ENCODE results near the gene AKAP6. TPM values are rescaled to one million over a fixed set of nuclear protein-coding genes. Genes with fewer than 3 reads are reported as not detected.

AKAP6 gene
- total RNA-seq, 1 donor from 2014 or later, result 4.7 TPM

- TF ChIP-seq CTCF (conservative IDR thresholded peaks at IDR 0.05), result no peak
Observed at GRCh38 chr14:32336702-32337101, 7.6 kb downstream of the AKAP6 start.

GRCh38 chr14:32337759-32338158 is 8.7 kb downstream of the AKAP6 start:
- Mint-ChIP-seq H3K9me3 (no peaks in the 10 kb centered on the region), H3K27ac (no peak overlapping the region), H3K27me3 (no peaks in the 10 kb centered on the region), H3K4me3 (no peak overlapping the region), H3K4me1 (ENCODE audit: unreplicated experiment) (peaks cover 6% of the 10 kb centered on the region), H3K36me3 (no peaks in the 10 kb centered on the region)
- TF ChIP-seq CTCF (conservative IDR thresholded peaks at IDR 0.05), result no peak
- DNase-seq (ENCODE audit: extremely low spot score, unreplicated experiment), result no peak

More at GRCh38 chr14:32336702-32337101, 7.6 kb downstream of the AKAP6 start:
- DNase-seq (ENCODE audit: extremely low spot score, unreplicated experiment), result no peak
- Mint-ChIP-seq H3K27me3 (no peaks in the 10 kb centered on the region), H3K4me3 (no peak overlapping the region), H3K4me1 (ENCODE audit: unreplicated experiment) (peaks cover 4% of the 10 kb centered on the region), H3K36me3 (no peaks in the 10 kb centered on the region), H3K27ac (no peak overlapping the region), H3K9me3 (no peaks in the 10 kb centered on the region)

DNA sequence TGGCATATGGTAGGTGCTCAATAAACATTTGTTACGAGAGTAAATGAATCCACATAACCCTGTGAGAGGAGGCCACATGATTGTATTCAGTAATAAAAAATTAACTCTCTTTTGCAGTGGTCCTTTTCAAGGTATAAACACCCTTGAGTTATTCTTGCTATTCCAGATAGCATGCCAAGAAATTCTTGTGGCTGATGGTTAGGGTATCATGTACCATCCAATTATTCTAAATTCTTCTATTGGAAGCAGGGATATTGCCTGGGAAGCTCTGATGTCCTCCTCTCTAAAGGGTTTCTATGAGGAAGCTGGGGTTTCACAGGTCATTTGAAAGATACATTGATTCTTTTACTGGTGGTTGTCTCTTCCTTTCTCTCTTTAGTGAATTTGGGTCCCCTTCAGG is 10.1 kb downstream of the AKAP6 start:
- no peaks in the 10 kb centered on the region for H3K9me3 Mint-ChIP-seq
- H3K36me3 Mint-ChIP-seq, result no peaks in the 10 kb centered on the region
- no peak for DNase-seq (ENCODE audit: extremely low spot score, unreplicated experiment)
- peaks cover 11% of the 10 kb centered on the region for H3K4me1 Mint-ChIP-seq (ENCODE audit: unreplicated experiment)
- no peaks in the 10 kb centered on the region for H3K27me3 Mint-ChIP-seq
- H3K4me3 Mint-ChIP-seq, result no peak overlapping the region
- TF ChIP-seq CTCF (conservative IDR thresholded peaks at IDR 0.05), result no peak
- H3K27ac Mint-ChIP-seq, result peak overlapping the region; percentile 5

DNA sequence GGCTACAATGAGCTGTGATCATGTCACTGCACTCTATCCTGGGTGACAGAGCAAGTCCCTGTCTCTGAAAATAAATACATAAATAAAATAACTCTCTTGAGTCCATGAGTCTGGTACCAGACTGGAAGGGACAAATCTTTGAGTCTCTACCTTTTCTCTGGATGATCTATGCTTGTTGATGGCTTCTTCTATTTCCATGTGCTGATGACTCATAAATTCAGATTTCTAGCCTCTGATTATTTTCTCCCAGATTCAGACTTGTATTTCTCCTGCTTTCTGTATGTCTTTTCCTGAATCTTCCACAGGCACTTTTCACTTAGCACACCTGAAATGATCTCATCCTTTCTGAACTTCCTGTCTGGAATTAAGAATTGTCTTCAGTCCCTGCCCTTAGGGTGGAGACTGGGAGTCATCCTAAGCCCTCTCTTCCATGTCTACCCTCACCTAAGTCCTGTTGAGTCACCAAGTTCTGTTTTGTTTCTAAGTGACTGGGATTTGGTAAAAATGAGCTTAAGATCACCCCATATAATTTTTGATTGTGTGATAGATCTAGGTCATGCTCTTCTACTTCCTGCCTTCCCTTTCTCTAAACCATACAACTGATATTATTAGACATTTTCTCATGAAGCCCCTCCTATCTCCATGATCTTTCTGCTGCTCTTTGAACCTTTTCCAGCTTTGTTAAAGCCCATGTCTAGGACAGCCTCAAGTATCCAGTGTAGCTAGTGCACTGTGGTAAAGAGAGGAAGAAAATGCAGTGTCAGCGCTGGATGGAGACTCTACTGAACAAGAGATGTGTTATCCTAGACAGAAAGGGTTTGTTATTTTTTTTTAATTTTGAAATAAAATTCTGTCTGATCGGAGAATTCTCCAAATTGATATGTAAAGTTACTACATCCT is 13.1 kb downstream of the AKAP6 start:
- DNase-seq (ENCODE audit: extremely low spot score, unreplicated experiment), result no peak
- Mint-ChIP-seq H3K27ac (no peak overlapping the region), H3K27me3 (no peaks in the 10 kb centered on the region), H3K36me3 (no peaks in the 10 kb centered on the region), H3K9me3 (no peaks in the 10 kb centered on the region), H3K4me1 (ENCODE audit: unreplicated experiment) (peaks cover 19% of the 10 kb centered on the region), H3K4me3 (no peak overlapping the region)
- TF ChIP-seq CTCF (conservative IDR thresholded peaks at IDR 0.05), result no peak

- DNase-seq (ENCODE audit: extremely low spot score, unreplicated experiment), result no peak
- H3K4me3 Mint-ChIP-seq, result no peak overlapping the region
- no peaks in the 10 kb centered on the region for H3K27me3 Mint-ChIP-seq
- no peaks in the 10 kb centered on the region for H3K9me3 Mint-ChIP-seq
- H3K4me1 Mint-ChIP-seq (ENCODE audit: unreplicated experiment), result peaks cover 19% of the 10 kb centered on the region
- no peak overlapping the region for H3K27ac Mint-ChIP-seq
- no peak for TF ChIP-seq CTCF (conservative IDR thresholded peaks at IDR 0.05)
- no peaks in the 10 kb centered on the region for H3K36me3 Mint-ChIP-seq
Observed at GRCh38 chr14:32342847-32343194, 13.7 kb downstream of the AKAP6 start.
